ENCODE data around the gene OTUB1.
"Not testable (repeated sequence)": the region's sequence is repeated elsewhere in the genome, so short reads cannot be mapped to it uniquely, and the experiment has no call there.

The OTUB1 gene

GRCh38 chr11:64026575-64027205 is 40.5 kb downstream of the OTUB1 start:
- DNase-seq = no peak

GRCh38 chr11:64027651-64028397 is 41.6 kb downstream of the OTUB1 start:
- DNase-seq = no peak

- no peak for DNase-seq
Observed at GRCh38 chr11:64028398-64029115, 42.3 kb downstream of the OTUB1 start.

GRCh38 chr11:64029773-64030172 is 43.5 kb downstream of the OTUB1 start:
- no peak for DNase-seq

GRCh38 chr11:64031001-64031400 is 44.8 kb downstream of the OTUB1 start:
- no peak for DNase-seq

GRCh38 chr11:64032050-64032449 is 45.8 kb downstream of the OTUB1 start:
- no peak for DNase-seq

GRCh38 chr11:64034411-64034811 is 48.2 kb downstream of the OTUB1 start:
- no peak for DNase-seq

- no peak for DNase-seq
Observed at GRCh38 chr11:64035081-64035524, 48.9 kb downstream of the OTUB1 start.

GRCh38 chr11:64035576-64035975 is 49.3 kb downstream of the OTUB1 start, which contains the start of gene FLRT1:
Gene FLRT1 (plus strand): TSS chr11:64035931. CDS start chr11:64116268, 80,337 bp downstream.
- DNase-seq = no peak

- no peak for DNase-seq
Observed at GRCh38 chr11:64036087-64037026, 50.1 kb downstream of the OTUB1 start.

GRCh38 chr11:64037027-64037634 is 50.9 kb downstream of the OTUB1 start:
- DNase-seq = no peak

GRCh38 chr11:64038500-64038899 is 52.3 kb downstream of the OTUB1 start:
- DNase-seq = no peak

- DNase-seq = no peak
Observed at GRCh38 chr11:64039012-64039665, 52.9 kb downstream of the OTUB1 start.

GRCh38 chr11:64040684-64041322 is 54.6 kb downstream of the OTUB1 start:
- DNase-seq = no peak

GRCh38 chr11:64041846-64042245 is 55.6 kb downstream of the OTUB1 start:
- no peak for DNase-seq

GRCh38 chr11:64042301-64042700 is 56.1 kb downstream of the OTUB1 start:
- DNase-seq = no peak

- DNase-seq = no peak
Observed at GRCh38 chr11:64043545-64043944, 57.3 kb downstream of the OTUB1 start.

- DNase-seq = no peak
Observed at GRCh38 chr11:64044730-64045393, 58.6 kb downstream of the OTUB1 start.

- no peak for DNase-seq
Observed at GRCh38 chr11:64045700-64046099, 59.5 kb downstream of the OTUB1 start.

- DNase-seq = not testable (repeated sequence)
Observed at GRCh38 chr11:64047373-64047772, 61.1 kb downstream of the OTUB1 start.

All from DMS 273 treated with DMSO at 0.1 percent for 48 hours (cell line).